Measurements from ENCODE around the gene CRACR2A. TPM values are rescaled to one million over a fixed set of nuclear protein-coding genes. Genes with fewer than 3 reads are reported as not detected.

CRACR2A gene
- total and polyA plus RNA-seq, 10 of the 15 experiments (the other 5 are each of a cell fraction or from before 2014, with no cell fraction given): 2.1 to 18.0 (median 13.2) TPM

GRCh38 chr12:3772380-3772779, 19.5 kb upstream of the CRACR2A start:
- Histone ChIP-seq H3K4me2 (ENCODE audit: control insufficient read depth, insufficient read depth) (no peak overlapping the region), H3K9me3 (replicated peaks; ENCODE audit: control insufficient read depth, insufficient read depth, low read length) (no peaks in the 10 kb centered on the region; the same call in 2 of the 3 replicates), H3K36me3 (ENCODE audit: control insufficient read depth in 2 of 2, insufficient read depth in 2 of 2, low read length in 1 of 2) (no peaks in the 10 kb centered on the region), H3K4me3 (no peak overlapping the region), H4K20me1 (ENCODE audit: control insufficient read depth, insufficient read depth) (no peaks in the 10 kb centered on the region), H3K9ac (ENCODE audit: control insufficient read depth, insufficient read depth, low read length) (no peak overlapping the region), H3K79me2 (ENCODE audit: control insufficient read depth, insufficient read depth, low read length) (no peaks in the 10 kb centered on the region), H2AFZ (ENCODE audit: control insufficient read depth, low read depth, low read length) (no peak overlapping the region), H3K27me3 (replicated peaks in 1 of 2; ENCODE audit: control insufficient read depth in 2 of 2, insufficient read depth in 2 of 2, low read length in 1 of 2) (no peaks in the 10 kb centered on the region), H3K4me1 (ENCODE audit: control insufficient read depth, insufficient read depth, low read length) (no peaks in the 10 kb centered on the region), H3K27ac (ENCODE audit: control insufficient read depth, insufficient read depth) (no peak overlapping the region)
- in situ Hi-C loops (cut with MboI): loop anchor here (10.0 kb wide), 1 partner anchor 478 kb away; no protein-coding TSS in a partner anchor
- ChIA-PET CTCF (interaction anchor here (1.0 to 2.5 kb wide), 4 partner anchors 31 to 472 kb away, joined by 3 to 14 read pairs (median 4); no protein-coding TSS in a partner anchor), SMC1A (ENCODE audit: uncharacterized antibody, unreplicated experiment) (interaction anchor here (0.6 to 1.1 kb wide), 3 partner anchors 9 to 174 kb away, joined by 3 to 5 read pairs (median 3); no protein-coding TSS in a partner anchor), RAD21 (ENCODE audit: unreplicated experiment) (interaction anchor here (1.4 kb wide), 1 partner anchor 473 kb away, joined by 4 read pairs; no protein-coding TSS in a partner anchor), POLR2A (interaction anchor here (0.7 kb wide), 1 partner anchor 55 kb away, joined by 3 read pairs; no protein-coding TSS in a partner anchor)
- no TSS peak for BruUV-seq (replicated peaks)
- 50% methylated on average over 4 of the region's 4 CpGs for WGBS (ENCODE audit: insufficient coverage, insufficient replicate concordance, low lambda C conversion rate, missing lambda C conversion rate)
- TF ChIP-seq PKNOX1 (IDR thresholded peaks at IDR 0.05) (no peak), ATF7 (IDR thresholded peaks at IDR 0.05; ENCODE audit: low read depth) (peak; percentile 69)
- FAIRE-seq: no peak
- no peak for DNase-seq (ENCODE audit: low read depth, low spot score)
- ATAC-seq: no peak
- intact Hi-C loops (cut with micrococcal nuclease; ENCODE audit: unreplicated experiment): no loop called here

- H3K4me2 ChIP-seq (ENCODE audit: control insufficient read depth, insufficient read depth): no peak overlapping the region
- SMC1A ChIA-PET (ENCODE audit: uncharacterized antibody, unreplicated experiment): interaction anchor here (0.6 to 0.9 kb wide), 2 partner anchors 10 to 173 kb away, joined by 3 to 5 read pairs; no protein-coding TSS in a partner anchor
- RAD21 ChIA-PET (ENCODE audit: unreplicated experiment): interaction anchor here (0.7 to 1.4 kb wide), 3 partner anchors 13 to 472 kb away, joined by 3 to 4 read pairs (median 3); no protein-coding TSS in a partner anchor
- H3K4me1 ChIP-seq (ENCODE audit: control insufficient read depth, insufficient read depth, low read length): no peaks in the 10 kb centered on the region
- no peak; the same call in 2 of the 3 replicates for ATAC-seq
- no peak overlapping the region for H3K9ac ChIP-seq (ENCODE audit: control insufficient read depth, insufficient read depth, low read length)
- in situ Hi-C loops (cut with MboI): loop anchor here (10.0 kb wide), 1 partner anchor 477 kb away; no protein-coding TSS in a partner anchor
- no peaks in the 10 kb centered on the region for H3K27me3 ChIP-seq (replicated peaks in 1 of 2; ENCODE audit: control insufficient read depth in 2 of 2, insufficient read depth in 2 of 2, low read length in 1 of 2)
- H2AFZ ChIP-seq (ENCODE audit: control insufficient read depth, low read depth, low read length): no peak overlapping the region
- WGBS (ENCODE audit: insufficient coverage, insufficient replicate concordance, low lambda C conversion rate, missing lambda C conversion rate): 0% methylated on average over 1 of the region's 1 CpG
- CTCF ChIA-PET: interaction anchor here (0.9 to 2.5 kb wide), 4 partner anchors 29 to 472 kb away, joined by 3 to 14 read pairs (median 3); no protein-coding TSS in a partner anchor
- BruUV-seq (replicated peaks): no TSS peak
- H3K36me3 ChIP-seq (ENCODE audit: control insufficient read depth in 2 of 2, insufficient read depth in 2 of 2, low read length in 1 of 2): no peaks in the 10 kb centered on the region
- TF ChIP-seq YY1 (IDR thresholded peaks at IDR 0.05; ENCODE audit: low read depth, low read length) (no peak), SUPT20H (IDR thresholded peaks at IDR 0.05; ENCODE audit: borderline replicate concordance, control insufficient read depth, low read depth, low read length) (no peak), POLR2A (IDR thresholded peaks at IDR 0.05; ENCODE audit: low read depth, low read length) (no peak), MLLT1 (IDR thresholded peaks at IDR 0.05) (no peak), SRF (IDR thresholded peaks at IDR 0.05; ENCODE audit: low read depth in 2 of 2, low read length in 2 of 2) (no peak), CBX5 (IDR thresholded peaks at IDR 0.05; ENCODE audit: low read depth) (no peak), IRF3 (IDR thresholded peaks at IDR 0.05) (no peak), MTA2 (IDR thresholded peaks at IDR 0.05; ENCODE audit: low read depth) (no peak), CREM (IDR thresholded peaks at IDR 0.05; ENCODE audit: low read depth) (no peak), CHD2 (IDR thresholded peaks at IDR 0.05; ENCODE audit: borderline replicate concordance, low read depth, low read length) (no peak), BMI1 (IDR thresholded peaks at IDR 0.05; ENCODE audit: borderline replicate concordance) (no peak), EP300 (IDR thresholded peaks at IDR 0.05; ENCODE audit: borderline replicate concordance in 1 of 2, control insufficient read depth in 1 of 2, low read depth in 2 of 2, low read length in 2 of 2) (no peak)
- no peak for DNase-seq (ENCODE audit: low read depth, low spot score)
- no peak for FAIRE-seq
- H3K27ac ChIP-seq (ENCODE audit: control insufficient read depth, insufficient read depth): no peak overlapping the region
- H4K20me1 ChIP-seq (ENCODE audit: control insufficient read depth, insufficient read depth): no peaks in the 10 kb centered on the region
- no peaks in the 10 kb centered on the region for H3K79me2 ChIP-seq (ENCODE audit: control insufficient read depth, insufficient read depth, low read length)
- H3K4me3 ChIP-seq: no peak overlapping the region
- intact Hi-C loops (cut with micrococcal nuclease; ENCODE audit: unreplicated experiment): no loop called here
- no peaks in the 10 kb centered on the region; the same call in 2 of the 3 replicates for H3K9me3 ChIP-seq (replicated peaks; ENCODE audit: control insufficient read depth, insufficient read depth, low read length)
- POLR2A ChIA-PET: no interaction called here
These were observed 18.9 kb upstream of the CRACR2A start for GRCh38 chr12:3771853-3772252.

All from GM12878 (cell line).